Activated T-cell treated with anti-CD3 and anti-CD28 coated beads for 48 hours (primary cell): ENCODE results near the gene ATP10A.
"Not testable (repeated sequence)": the region's sequence is repeated elsewhere in the genome, so short reads cannot be mapped to it uniquely, and the experiment has no call there.

ENCODE experiments used
- DNase-seq: peaks from one replicate; pipeline ENCODE4 v3.0.0-alpha.2; 2020; ENCODE audit warnings: low read depth

The ATP10A gene

GRCh38 chr15:25641762-25642161 is 221.4 kb downstream of the ATP10A start:
- DNase-seq = no peak

- DNase-seq = no peak
These were observed 221.8 kb downstream of the ATP10A start for GRCh38 chr15:25641361-25641760.

GRCh38 chr15:25640959-25641358 is 222.2 kb downstream of the ATP10A start:
- DNase-seq = not testable (repeated sequence)

- no peak for DNase-seq
These were observed 222.7 kb downstream of the ATP10A start for GRCh38 chr15:25640381-25640780.

GRCh38 chr15:25636486-25636885 is 226.6 kb downstream of the ATP10A start:
- not testable (repeated sequence) for DNase-seq

GRCh38 chr15:25635191-25635590 is 227.9 kb downstream of the ATP10A start:
- DNase-seq = no peak

- DNase-seq = no peak
These were observed 229.3 kb downstream of the ATP10A start for GRCh38 chr15:25633862-25634261.

GRCh38 chr15:25631971-25632370 is 231.2 kb downstream of the ATP10A start:
- DNase-seq = no peak
